OCI-LY3 (cell line): Measurements from ENCODE around the gene BIRC7.

Experiments
- CTCF ChIP-seq: fragments of 200-600, 300-600 bp; sonication (generic); IDR thresholded peaks from 2 replicates; pipeline ENCODE4 v1.5.1; 2014; ENCODE audit warnings: antibody characterized with exemption, low read length, low read depth
- EZH2phosphoT487 ChIP-seq: fragments of 200-600 bp; shearing (Covaris generic); IDR thresholded peaks from 2 replicates; pipeline ENCODE4 v1.6.1; 2018; ENCODE audit warnings: antibody characterized with exemption, mixed run types, low read depth

GRCh38 chr20:63262836-63263235 lies 27.1 kb downstream of the BIRC7 start:
- TF ChIP-seq CTCF: no peak
- no peak for TF ChIP-seq EZH2phosphoT487
